Nephron (organoid): ENCODE results near the gene REXO1.
A peak's percentile ranks its signal among the peaks of the same experiment; 100 is the strongest.

Experiments used
- H3K27ac Mint-ChIP-seq, 3 experiments: 2 replicates each; pipeline ENCODE4 v1.8.0; 2020; ENCODE audit warnings: mixed read lengths in 3 of 3, mild to moderate bottlenecking in 2 of 3, moderate library complexity in 1 of 3
- H3K27me3 Mint-ChIP-seq: 2 replicates; pipeline ENCODE4 v1.8.0; 2021; ENCODE audit warnings: low read depth, mild to moderate bottlenecking, moderate library complexity, mixed read lengths
- H3K36me3 Mint-ChIP-seq: 2 replicates; pipeline ENCODE4 v1.8.0; 2020; ENCODE audit warnings: low read depth, mixed read lengths
- H3K4me1 Mint-ChIP-seq: 2 replicates; pipeline ENCODE4 v1.8.0; 2020; ENCODE audit warnings: mixed read lengths
- H3K4me3 Mint-ChIP-seq, 3 experiments: 2 replicates each; pipeline ENCODE4 v1.8.0; 2020; ENCODE audit warnings: mild to moderate bottlenecking in 3 of 3, mixed read lengths in 3 of 3, moderate library complexity in 2 of 3
- H3K9me3 Mint-ChIP-seq: 2 replicates; pipeline ENCODE4 v1.8.0; 2020; ENCODE audit warnings: mixed read lengths
- CTCF ChIP-seq, 3 experiments: fragments of 200-600 bp; sonication (generic); IDR thresholded peaks; one replicate each; pipeline ENCODE4 v1.5.0; 2021; ENCODE audit warnings: antibody characterized with exemption in 3 of 3; ENCODE audit not compliant: unreplicated experiment in 3 of 3

The REXO1 gene

GRCh38 chr19:1770866-1771576, 77.3 kb downstream of the REXO1 start:
- no peaks in the 10 kb centered on the region for H3K4me1 Mint-ChIP-seq
- no peaks in the 10 kb centered on the region for H3K36me3 Mint-ChIP-seq
- no peak for TF ChIP-seq CTCF (IDR thresholded peaks at IDR 0.05; ENCODE audit: unreplicated experiment in 3 of 3)
- H3K9me3 Mint-ChIP-seq: peaks cover 27% of the 10 kb centered on the region
- H3K27me3 Mint-ChIP-seq: peaks cover 97% of the 10 kb centered on the region
- no peak overlapping the region for H3K4me3 Mint-ChIP-seq
- H3K27ac Mint-ChIP-seq: no peak overlapping the region

- Mint-ChIP-seq H3K4me3 (no peak overlapping the region), H3K27me3 (peaks cover 98% of the 10 kb centered on the region), H3K27ac (no peak overlapping the region), H3K4me1 (no peaks in the 10 kb centered on the region), H3K36me3 (no peaks in the 10 kb centered on the region), H3K9me3 (peaks cover 27% of the 10 kb centered on the region)
- no peak for TF ChIP-seq CTCF (IDR thresholded peaks at IDR 0.05; ENCODE audit: unreplicated experiment in 3 of 3)
These were observed 78.7 kb downstream of the REXO1 start for GRCh38 chr19:1769645-1769985.

GRCh38 chr19:1768918-1769644, 79.2 kb downstream of the REXO1 start:
- H3K27me3 Mint-ChIP-seq: peaks cover 98% of the 10 kb centered on the region
- peaks cover 27% of the 10 kb centered on the region for H3K9me3 Mint-ChIP-seq
- no peak overlapping the region for H3K4me3 Mint-ChIP-seq
- no peak overlapping the region for H3K27ac Mint-ChIP-seq
- no peaks in the 10 kb centered on the region for H3K4me1 Mint-ChIP-seq
- H3K36me3 Mint-ChIP-seq: no peaks in the 10 kb centered on the region
- TF ChIP-seq CTCF (IDR thresholded peaks at IDR 0.05; ENCODE audit: unreplicated experiment in 3 of 3): no peak

- H3K9me3 Mint-ChIP-seq: peaks cover 27% of the 10 kb centered on the region
- no peaks in the 10 kb centered on the region for H3K36me3 Mint-ChIP-seq
- TF ChIP-seq CTCF (IDR thresholded peaks at IDR 0.05; ENCODE audit: unreplicated experiment in 3 of 3): peak in 2 of 3 experiments; percentile 8 to 9
- no peak overlapping the region for H3K4me3 Mint-ChIP-seq
- H3K27me3 Mint-ChIP-seq: peaks cover 98% of the 10 kb centered on the region
- no peaks in the 10 kb centered on the region for H3K4me1 Mint-ChIP-seq
- H3K27ac Mint-ChIP-seq: no peak overlapping the region
These were observed 80.0 kb downstream of the REXO1 start for GRCh38 chr19:1768248-1768647.

GRCh38 chr19:1767464-1767933, 80.8 kb downstream of the REXO1 start:
- Mint-ChIP-seq H3K36me3 (no peaks in the 10 kb centered on the region), H3K4me1 (no peaks in the 10 kb centered on the region), H3K4me3 (no peak overlapping the region), H3K27me3 (peaks cover 98% of the 10 kb centered on the region), H3K9me3 (peaks cover 21% of the 10 kb centered on the region), H3K27ac (no peak overlapping the region)
- peak; percentile 90 to 96 (median 93) for TF ChIP-seq CTCF (IDR thresholded peaks at IDR 0.05; ENCODE audit: unreplicated experiment in 3 of 3)
